Activated naive CD4-positive, alpha-beta T cell treated with anti-CD3 and anti-CD28 coated beads, Interleukin-2, amount 50 U/mL, for 24 hours (primary cell): ENCODE data around the gene SLC25A13.

Experiments used
- H3K27ac Mint-ChIP-seq: one replicate; pipeline ENCODE4 v1.8.0; 2021; ENCODE audit warnings: mild to moderate bottlenecking, mixed read lengths
- H3K27me3 Mint-ChIP-seq: one replicate; pipeline ENCODE4 v1.8.0; 2021; ENCODE audit warnings: mixed read lengths
- H3K36me3 Mint-ChIP-seq: one replicate; pipeline ENCODE4 v1.8.0; 2021; ENCODE audit warnings: mixed read lengths
- H3K4me1 Mint-ChIP-seq: one replicate; pipeline ENCODE4 v1.8.0; 2021; ENCODE audit warnings: mixed read lengths
- H3K4me3 Mint-ChIP-seq: one replicate; pipeline ENCODE4 v1.8.0; 2021; ENCODE audit warnings: mild to moderate bottlenecking, mixed read lengths
- H3K9me3 Mint-ChIP-seq: one replicate; pipeline ENCODE4 v1.8.0; 2021; ENCODE audit warnings: mixed read lengths

The SLC25A13 gene

DNA sequence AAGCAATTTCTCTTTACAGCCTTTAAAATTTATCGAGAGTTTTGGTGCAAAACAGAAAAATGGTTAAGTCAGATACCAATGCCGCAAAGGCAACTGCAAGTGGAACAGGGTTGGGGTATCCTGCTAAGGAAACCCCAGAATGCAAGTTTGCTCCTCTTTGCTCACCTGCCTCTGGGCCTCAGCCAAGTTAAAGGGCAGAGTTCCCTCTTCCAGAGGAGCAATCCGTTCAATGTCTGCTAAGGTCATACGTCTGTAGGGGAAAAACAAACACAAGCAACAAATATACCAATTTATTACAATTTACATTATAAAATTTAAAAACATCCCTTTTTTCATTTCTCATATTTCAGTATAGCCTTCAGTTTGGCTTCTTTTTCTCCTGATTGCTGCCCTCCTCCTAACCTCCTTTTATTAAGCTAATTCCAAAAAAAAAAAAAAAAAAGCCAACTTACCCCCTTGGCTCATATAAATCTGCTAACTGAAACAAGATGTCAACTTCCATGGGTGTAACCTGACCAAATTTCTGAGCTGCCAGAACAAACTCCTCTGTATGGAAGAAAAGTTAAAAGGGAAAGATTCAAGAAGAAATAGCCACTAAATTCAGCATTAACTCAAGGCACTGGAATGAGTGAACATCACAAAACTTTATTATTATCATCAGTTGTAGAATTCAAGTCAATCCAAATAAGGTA is 132.6 kb downstream of the SLC25A13 start:
- Mint-ChIP-seq H3K27ac (no peak overlapping the region), H3K4me3 (no peak overlapping the region), H3K4me1 (no peaks in the 10 kb centered on the region), H3K9me3 (no peaks in the 10 kb centered on the region), H3K27me3 (no peaks in the 10 kb centered on the region), H3K36me3 (peaks cover 27% of the 10 kb centered on the region)

DNA sequence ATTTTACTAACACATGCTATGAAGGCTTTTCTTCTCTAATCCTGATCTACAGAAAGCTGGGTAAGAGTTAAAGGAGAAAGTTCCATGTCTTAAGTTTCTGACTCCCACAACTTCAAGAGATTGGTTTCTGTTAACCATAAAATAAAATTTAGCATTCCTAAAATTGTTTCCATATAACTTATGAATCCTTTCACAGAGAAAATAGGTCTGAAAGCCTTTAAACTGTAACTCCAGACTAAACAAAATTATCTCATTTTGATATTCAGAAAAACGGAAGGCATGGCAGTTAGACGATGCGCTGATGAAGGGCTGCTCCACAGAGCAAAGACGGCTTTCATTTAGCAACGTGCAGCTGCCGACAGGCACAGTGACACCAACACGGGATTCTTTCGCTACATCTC is 133.3 kb downstream of the SLC25A13 start:
- Mint-ChIP-seq H3K36me3 (peaks cover 29% of the 10 kb centered on the region), H3K4me3 (no peak overlapping the region), H3K4me1 (no peaks in the 10 kb centered on the region), H3K27ac (no peak overlapping the region), H3K27me3 (no peaks in the 10 kb centered on the region), H3K9me3 (no peaks in the 10 kb centered on the region)

DNA sequence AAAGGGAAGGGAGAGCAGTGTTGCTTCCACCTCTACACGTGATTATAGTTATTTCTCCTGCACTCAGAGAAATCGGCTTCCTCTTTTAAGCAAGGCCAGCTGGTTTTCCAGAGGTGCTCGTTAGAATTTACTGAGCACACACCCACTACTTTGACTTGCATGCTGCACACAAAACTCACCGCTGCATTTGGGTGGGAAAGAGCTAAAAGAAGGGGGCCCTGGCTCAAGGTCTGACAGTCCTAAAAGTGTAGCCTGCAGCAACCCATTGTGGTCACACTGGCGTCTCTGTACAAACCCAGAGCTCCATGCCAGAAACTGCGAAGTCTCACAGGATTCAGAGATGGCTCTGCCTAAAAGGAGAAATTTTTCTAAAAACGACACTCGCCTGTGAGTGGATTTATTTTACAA is 133.7 kb downstream of the SLC25A13 start:
- H3K27ac Mint-ChIP-seq: no peak overlapping the region
- no peaks in the 10 kb centered on the region for H3K9me3 Mint-ChIP-seq
- no peaks in the 10 kb centered on the region for H3K27me3 Mint-ChIP-seq
- H3K4me3 Mint-ChIP-seq: no peak overlapping the region
- H3K4me1 Mint-ChIP-seq: no peaks in the 10 kb centered on the region
- H3K36me3 Mint-ChIP-seq: peaks cover 28% of the 10 kb centered on the region

DNA sequence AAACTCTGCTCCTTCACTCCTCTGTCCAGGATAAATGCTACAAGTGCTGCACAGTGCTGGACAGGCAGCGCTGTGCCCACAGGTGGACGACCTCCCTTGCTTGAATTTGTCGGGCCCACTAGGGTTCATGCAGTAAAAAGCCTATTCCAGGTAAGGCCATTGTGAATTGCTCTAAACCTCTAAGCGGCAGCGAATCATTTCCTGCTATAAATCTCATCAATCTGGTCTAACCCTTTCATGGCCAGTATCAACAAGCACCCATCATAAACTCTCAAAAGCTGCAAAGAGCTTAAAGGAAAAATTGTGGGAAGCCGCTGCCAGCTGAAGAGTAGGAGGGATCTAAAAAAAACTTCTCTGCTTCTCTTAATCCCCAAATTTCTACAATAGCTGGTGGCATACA is 134.2 kb downstream of the SLC25A13 start:
- H3K9me3 Mint-ChIP-seq: no peaks in the 10 kb centered on the region
- H3K4me1 Mint-ChIP-seq: no peaks in the 10 kb centered on the region
- H3K27me3 Mint-ChIP-seq: no peaks in the 10 kb centered on the region
- H3K27ac Mint-ChIP-seq: no peak overlapping the region
- no peak overlapping the region for H3K4me3 Mint-ChIP-seq
- H3K36me3 Mint-ChIP-seq: peaks cover 28% of the 10 kb centered on the region

DNA sequence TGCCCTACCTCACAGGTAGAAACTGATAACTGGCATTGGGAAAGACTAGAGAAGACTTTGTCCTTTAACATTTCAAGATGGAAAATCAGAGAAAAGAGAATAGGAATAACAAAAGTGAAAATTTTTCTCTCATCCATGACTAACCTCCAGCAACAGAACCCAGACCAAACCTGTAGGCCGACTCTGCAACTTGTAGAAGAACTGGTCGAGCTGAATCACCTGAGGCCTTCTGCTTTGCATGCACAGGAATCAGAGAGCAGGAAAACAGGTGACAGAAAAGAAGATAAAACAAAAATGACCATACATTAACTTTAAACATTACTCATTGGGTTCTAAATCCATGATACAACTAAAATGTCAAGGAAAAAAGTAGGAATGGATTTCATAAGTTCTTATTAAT is 137.1 kb downstream of the SLC25A13 start:
- Mint-ChIP-seq H3K9me3 (no peaks in the 10 kb centered on the region), H3K4me3 (no peak overlapping the region), H3K27ac (no peak overlapping the region), H3K36me3 (peaks cover 15% of the 10 kb centered on the region), H3K27me3 (no peaks in the 10 kb centered on the region), H3K4me1 (no peaks in the 10 kb centered on the region)

DNA sequence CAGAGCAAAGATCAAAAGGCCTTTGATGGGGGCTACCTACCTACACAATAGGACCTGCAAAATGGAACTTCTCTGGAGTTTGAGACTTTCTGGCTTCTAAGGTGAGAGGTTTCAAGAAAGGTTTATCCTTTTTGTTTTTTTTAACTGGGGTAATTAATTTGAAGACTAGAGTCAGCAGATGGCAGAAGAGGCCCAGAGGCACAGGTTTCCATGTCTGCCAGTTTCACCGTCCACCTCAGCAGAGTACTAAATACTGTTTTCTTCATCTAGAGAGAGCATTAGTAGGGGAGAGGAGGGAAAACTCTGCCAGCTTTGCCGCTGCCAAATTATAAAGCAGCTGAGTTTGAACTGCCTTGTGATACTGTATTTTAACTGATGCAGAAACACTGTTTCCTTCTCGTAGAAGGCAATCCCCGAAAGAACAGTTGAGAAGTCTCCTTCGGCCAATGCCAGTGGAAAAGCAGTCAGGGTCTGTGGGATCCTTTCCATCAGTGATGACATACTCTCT is 138.7 kb downstream of the SLC25A13 start:
- Mint-ChIP-seq H3K27ac (no peak overlapping the region), H3K27me3 (no peaks in the 10 kb centered on the region), H3K36me3 (peaks cover 13% of the 10 kb centered on the region), H3K9me3 (no peaks in the 10 kb centered on the region), H3K4me1 (no peaks in the 10 kb centered on the region), H3K4me3 (no peak overlapping the region)

DNA sequence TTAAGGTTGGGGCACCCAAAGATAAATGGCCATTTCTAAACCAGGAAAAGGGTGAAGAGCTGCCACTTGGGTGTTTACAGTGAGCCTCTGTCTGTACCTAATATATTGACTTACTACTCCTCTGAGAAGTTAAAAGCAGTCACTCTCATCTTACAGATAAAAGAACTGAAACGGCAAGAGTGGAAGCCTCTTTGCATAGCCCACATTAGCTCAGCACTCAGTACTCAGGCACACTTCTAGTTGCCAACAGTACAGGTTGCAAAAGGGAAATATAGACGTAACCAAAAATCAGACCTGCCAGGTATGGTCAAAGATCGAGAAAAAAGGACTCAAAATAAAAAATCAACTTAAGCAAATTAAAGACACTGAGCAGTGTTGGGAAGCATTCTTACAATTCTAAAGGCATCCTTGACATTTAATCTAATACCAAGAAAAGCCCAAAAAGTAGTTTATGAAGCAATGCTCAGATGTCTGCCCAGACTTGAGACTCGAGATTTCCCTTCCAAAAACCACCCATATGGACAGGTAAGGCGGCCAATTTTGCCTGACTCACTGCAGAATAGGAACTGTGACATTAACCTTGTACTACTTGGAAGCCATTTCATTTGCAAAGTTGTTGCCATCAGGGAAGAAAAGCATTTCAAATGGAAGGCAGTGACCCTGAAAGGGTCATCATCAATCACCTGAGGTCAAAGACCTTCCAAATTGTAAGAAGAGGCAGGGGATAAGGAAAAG is 139.3 kb downstream of the SLC25A13 start:
- Mint-ChIP-seq H3K27ac (no peak overlapping the region), H3K4me1 (no peaks in the 10 kb centered on the region), H3K4me3 (no peak overlapping the region), H3K9me3 (no peaks in the 10 kb centered on the region), H3K36me3 (peaks cover 13% of the 10 kb centered on the region), H3K27me3 (no peaks in the 10 kb centered on the region)

DNA sequence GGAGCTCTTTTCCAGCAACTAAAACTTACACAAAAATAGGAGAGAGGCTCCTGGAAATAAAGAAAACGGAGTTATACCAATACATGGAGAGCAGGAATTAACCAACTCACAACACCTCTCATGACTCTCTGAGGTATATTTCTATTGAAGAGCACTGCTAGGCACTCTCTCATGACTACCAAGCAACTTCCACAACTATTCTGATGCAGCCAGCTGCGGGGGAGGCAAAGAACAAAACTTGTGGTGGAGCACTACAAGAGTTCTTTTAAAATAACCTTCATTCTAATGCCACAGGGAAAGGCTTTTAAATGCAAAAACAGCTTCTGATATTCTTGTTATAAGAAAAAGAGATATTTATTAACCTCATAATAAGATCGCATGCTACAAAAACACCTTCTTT is 140.7 kb downstream of the SLC25A13 start:
- Mint-ChIP-seq H3K36me3 (peaks cover 14% of the 10 kb centered on the region), H3K9me3 (no peaks in the 10 kb centered on the region), H3K27me3 (no peaks in the 10 kb centered on the region), H3K4me3 (no peak overlapping the region), H3K4me1 (no peaks in the 10 kb centered on the region), H3K27ac (no peak overlapping the region)

DNA sequence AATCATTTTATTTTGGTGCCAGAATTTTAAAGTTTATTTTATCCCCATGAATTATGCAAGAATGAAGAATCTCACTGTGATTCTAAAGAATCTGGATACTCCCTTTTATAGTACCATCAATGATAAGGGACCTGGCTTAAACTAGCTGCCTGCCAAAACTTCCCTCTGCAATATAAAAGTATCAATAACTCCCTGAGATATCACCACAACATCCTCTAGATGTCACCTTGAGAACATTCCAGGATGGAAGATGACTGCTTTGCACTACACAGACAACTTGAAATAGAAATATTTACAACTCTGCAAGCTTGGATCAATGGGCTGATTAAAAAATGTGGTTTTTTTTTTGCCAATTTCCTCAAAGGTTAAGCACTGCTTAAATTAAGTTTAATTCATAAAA is 142.1 kb downstream of the SLC25A13 start:
- Mint-ChIP-seq H3K27me3 (no peaks in the 10 kb centered on the region), H3K27ac (no peak overlapping the region), H3K4me1 (no peaks in the 10 kb centered on the region), H3K36me3 (peaks cover 16% of the 10 kb centered on the region), H3K4me3 (no peak overlapping the region), H3K9me3 (no peaks in the 10 kb centered on the region)

DNA sequence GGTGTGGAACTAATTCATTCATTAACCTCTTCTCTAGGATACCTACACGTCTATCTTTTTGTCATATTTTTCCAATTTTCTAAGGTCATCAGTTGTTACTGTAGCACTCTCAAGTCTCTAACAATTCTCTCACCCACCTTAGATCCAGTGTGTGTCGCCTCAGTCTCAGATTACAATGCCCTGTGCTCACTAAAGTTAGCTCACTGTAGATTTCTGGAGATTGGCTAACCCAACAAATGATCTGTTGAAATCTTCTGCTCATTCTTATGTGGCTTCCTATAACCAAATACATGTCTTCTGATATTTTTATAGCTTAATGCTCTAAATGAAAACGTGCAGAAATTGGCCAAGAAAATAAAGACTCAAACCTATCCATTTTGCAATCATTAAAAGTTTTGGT is 142.6 kb downstream of the SLC25A13 start:
- no peaks in the 10 kb centered on the region for H3K27me3 Mint-ChIP-seq
- H3K9me3 Mint-ChIP-seq: no peaks in the 10 kb centered on the region
- H3K4me1 Mint-ChIP-seq: no peaks in the 10 kb centered on the region
- no peak overlapping the region for H3K4me3 Mint-ChIP-seq
- no peak overlapping the region for H3K27ac Mint-ChIP-seq
- H3K36me3 Mint-ChIP-seq: peaks cover 16% of the 10 kb centered on the region

DNA sequence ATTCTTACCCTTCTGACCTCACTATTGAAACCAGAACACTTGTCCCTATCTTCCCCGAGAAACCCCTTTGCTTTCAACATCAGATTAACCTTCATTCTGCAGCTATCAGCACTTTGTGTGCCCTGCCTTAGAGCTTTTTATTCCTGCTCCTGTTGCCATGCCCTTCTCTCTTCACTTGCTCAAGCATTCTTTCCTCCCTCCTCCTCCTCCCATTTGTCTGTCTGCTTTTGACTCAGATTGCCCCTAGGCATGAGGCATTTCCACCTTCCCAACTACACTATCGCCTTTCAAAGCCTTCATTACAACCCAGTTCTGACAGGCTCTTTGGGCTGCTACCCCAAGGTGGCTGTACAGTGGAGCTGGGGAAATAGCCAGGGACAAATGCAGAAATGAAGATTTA is 143.3 kb downstream of the SLC25A13 start:
- Mint-ChIP-seq H3K4me3 (no peak overlapping the region), H3K27me3 (no peaks in the 10 kb centered on the region), H3K9me3 (no peaks in the 10 kb centered on the region), H3K36me3 (peaks cover 11% of the 10 kb centered on the region), H3K4me1 (no peaks in the 10 kb centered on the region), H3K27ac (no peak overlapping the region)

DNA sequence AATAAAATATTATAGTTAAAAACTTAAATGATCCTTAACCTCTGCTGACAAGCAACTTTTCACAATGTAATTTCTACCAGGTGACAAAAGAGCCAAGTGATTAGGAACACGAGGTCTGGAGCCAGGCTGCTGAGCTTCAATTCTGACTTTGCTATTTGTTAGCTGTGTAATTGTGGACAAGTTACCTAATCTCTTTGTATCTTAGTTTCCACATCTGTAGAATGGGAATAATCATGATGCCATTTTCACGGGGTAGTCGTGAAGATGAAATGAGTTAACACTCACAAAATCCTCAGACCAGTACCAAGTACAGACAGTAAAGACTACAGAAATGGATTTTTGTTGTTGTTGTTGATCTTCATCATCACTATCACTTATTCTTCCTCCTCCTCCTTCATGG is 144.5 kb downstream of the SLC25A13 start:
- H3K4me1 Mint-ChIP-seq: no peaks in the 10 kb centered on the region
- H3K9me3 Mint-ChIP-seq: no peaks in the 10 kb centered on the region
- H3K27me3 Mint-ChIP-seq: no peaks in the 10 kb centered on the region
- H3K36me3 Mint-ChIP-seq: peaks cover 9% of the 10 kb centered on the region
- H3K27ac Mint-ChIP-seq: no peak overlapping the region
- no peak overlapping the region for H3K4me3 Mint-ChIP-seq

DNA sequence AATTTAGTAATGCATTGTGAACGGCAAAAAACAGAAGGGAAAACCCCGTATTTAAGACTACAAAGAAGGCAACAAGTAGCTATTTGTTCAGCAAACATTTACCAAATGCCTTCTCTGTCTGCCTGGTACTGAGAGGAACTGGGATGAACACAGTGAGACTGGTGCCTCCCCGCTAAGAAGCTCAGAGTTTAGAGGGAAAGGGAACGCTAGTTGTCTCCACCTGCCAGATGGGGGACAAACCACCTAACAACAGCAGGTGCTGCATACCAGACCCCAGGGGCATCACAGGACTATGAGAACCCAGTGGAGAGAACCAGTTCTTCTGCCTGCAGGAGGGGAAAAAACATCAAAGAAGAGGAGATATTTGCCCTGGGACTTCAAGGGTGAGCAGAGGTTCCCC is 147.1 kb downstream of the SLC25A13 start:
- Mint-ChIP-seq H3K4me1 (no peaks in the 10 kb centered on the region), H3K9me3 (no peaks in the 10 kb centered on the region), H3K27me3 (no peaks in the 10 kb centered on the region), H3K4me3 (no peak overlapping the region), H3K27ac (no peak overlapping the region), H3K36me3 (peaks cover 9% of the 10 kb centered on the region)

DNA sequence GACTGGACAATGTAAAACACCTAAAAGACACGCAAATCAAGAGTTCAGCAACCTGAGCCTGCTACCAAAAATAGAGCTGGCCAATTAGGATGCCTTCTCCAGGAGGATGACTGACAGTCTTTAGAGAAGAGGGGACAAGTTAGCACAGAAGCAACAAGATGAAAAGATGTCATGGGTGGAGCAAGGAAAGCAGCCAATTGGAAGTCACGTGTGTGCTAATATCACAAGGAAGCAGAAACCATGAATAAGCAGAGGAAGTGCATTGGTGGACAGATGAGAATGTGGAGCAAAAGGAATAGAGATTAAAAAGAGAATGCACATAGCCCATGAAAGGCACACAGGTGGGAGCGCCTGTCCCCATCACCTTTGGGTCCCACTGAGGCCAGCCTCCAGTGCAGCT is 148.1 kb downstream of the SLC25A13 start:
- no peaks in the 10 kb centered on the region for H3K27me3 Mint-ChIP-seq
- H3K27ac Mint-ChIP-seq: no peak overlapping the region
- no peaks in the 10 kb centered on the region for H3K9me3 Mint-ChIP-seq
- H3K4me1 Mint-ChIP-seq: no peaks in the 10 kb centered on the region
- no peak overlapping the region for H3K4me3 Mint-ChIP-seq
- peaks cover 7% of the 10 kb centered on the region for H3K36me3 Mint-ChIP-seq

DNA sequence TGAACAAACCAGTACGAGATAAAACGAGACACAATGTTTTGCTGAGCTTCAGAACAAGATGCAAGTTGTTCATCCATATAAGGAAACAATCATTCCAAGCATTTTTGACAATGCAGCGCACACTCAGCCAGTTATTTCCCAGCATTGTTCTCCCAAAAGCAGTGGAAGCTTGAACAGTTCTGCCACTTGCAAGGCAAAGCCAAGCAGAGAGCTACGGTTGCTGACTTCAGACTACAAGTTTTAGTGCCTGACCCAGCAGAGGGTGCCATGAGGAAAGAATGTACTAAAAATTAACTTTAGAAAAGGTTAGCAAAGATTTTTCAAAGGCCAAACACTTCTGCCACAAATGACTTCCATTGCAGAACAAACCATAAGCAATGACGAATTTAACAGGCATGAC is 152.5 kb downstream of the SLC25A13 start:
- Mint-ChIP-seq H3K27ac (no peak overlapping the region), H3K36me3 (peaks cover 14% of the 10 kb centered on the region), H3K4me3 (no peak overlapping the region), H3K9me3 (no peaks in the 10 kb centered on the region), H3K27me3 (no peaks in the 10 kb centered on the region), H3K4me1 (no peaks in the 10 kb centered on the region)

DNA sequence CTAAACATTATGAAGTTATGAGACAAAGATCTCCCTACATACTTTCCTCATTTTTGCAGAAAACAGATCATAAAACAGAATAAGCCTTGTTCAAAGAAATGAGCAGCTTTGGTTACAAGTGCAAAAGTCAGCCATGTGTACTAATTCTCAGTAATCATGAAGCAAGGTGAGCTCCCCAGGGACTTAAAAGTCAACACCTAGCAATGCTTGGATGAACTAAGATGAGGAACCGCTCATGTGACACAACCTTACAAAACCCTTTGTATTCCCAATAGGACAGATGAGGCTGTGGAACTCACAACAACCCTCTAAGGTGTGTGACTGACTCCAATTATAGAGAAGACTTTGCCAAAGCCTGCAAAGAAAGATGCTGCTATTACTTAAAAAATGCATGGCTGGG is 154.5 kb downstream of the SLC25A13 start:
- H3K4me1 Mint-ChIP-seq: no peaks in the 10 kb centered on the region
- H3K27me3 Mint-ChIP-seq: no peaks in the 10 kb centered on the region
- peaks cover 21% of the 10 kb centered on the region for H3K36me3 Mint-ChIP-seq

More for the DNA sequence above, 154.5 kb downstream of the SLC25A13 start:
- Mint-ChIP-seq H3K27ac (no peak overlapping the region), H3K4me3 (no peak overlapping the region), H3K9me3 (no peaks in the 10 kb centered on the region)
